DOHH2 (cell line): ENCODE data around the gene FAM227B.

ENCODE experiments used
- EZH2phosphoT487 ChIP-seq: fragments of 200-600 bp; sonication (generic); IDR thresholded peaks from 2 replicates; pipeline ENCODE4 v1.6.1; 2017; ENCODE audit warnings: borderline replicate concordance, mild to moderate bottlenecking, antibody characterized with exemption, low read length, moderate library complexity, mixed read lengths
- TF ChIP-seq, protein P1 (sequence below): fragments of 200-600 bp; sonication (generic); IDR thresholded peaks from one replicate; pipeline ENCODE4 v1.5.1; 2014; ENCODE audit warnings: antibody characterized with exemption, mild to moderate bottlenecking, low read depth, low read length; ENCODE audit not compliant: poor library complexity, severe bottlenecking

DNA sequence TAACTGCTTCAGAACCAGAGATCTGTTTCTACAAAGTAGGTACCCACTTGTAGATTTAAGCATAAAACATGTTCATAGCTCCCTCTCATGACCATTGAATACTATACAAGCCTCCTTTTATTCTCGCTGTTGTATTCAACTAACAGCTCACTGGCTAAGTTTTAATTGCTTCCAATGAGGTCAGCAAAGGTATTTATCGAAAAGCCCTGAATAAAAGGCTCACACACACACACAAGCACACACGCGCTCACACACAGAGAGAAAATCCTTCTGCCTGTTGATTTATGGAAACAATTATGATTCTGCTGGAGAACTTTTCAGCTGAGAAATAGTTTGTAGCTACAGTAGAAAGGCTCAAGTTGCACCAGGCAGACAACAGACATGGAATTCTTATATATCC is 197.6 kb downstream of the FAM227B start, which contains the start of gene FGF7:
- TF ChIP-seq, protein P1, sequence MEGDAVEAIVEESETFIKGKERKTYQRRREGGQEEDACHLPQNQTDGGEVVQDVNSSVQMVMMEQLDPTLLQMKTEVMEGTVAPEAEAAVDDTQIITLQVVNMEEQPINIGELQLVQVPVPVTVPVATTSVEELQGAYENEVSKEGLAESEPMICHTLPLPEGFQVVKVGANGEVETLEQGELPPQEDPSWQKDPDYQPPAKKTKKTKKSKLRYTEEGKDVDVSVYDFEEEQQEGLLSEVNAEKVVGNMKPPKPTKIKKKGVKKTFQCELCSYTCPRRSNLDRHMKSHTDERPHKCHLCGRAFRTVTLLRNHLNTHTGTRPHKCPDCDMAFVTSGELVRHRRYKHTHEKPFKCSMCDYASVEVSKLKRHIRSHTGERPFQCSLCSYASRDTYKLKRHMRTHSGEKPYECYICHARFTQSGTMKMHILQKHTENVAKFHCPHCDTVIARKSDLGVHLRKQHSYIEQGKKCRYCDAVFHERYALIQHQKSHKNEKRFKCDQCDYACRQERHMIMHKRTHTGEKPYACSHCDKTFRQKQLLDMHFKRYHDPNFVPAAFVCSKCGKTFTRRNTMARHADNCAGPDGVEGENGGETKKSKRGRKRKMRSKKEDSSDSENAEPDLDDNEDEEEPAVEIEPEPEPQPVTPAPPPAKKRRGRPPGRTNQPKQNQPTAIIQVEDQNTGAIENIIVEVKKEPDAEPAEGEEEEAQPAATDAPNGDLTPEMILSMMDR: no peak
- no peak for TF ChIP-seq EZH2phosphoT487
